B cell (primary cell): Measurements from ENCODE around the gene ZNF618. TPM values are rescaled to one million over a fixed set of nuclear protein-coding genes. Genes with fewer than 3 reads are reported as not detected.

Source experiments
- ATAC-seq: fragments of 200-7000 bp; cut with Tn5 transposase; one replicate; pipeline ENCODE4 v1.10.0; 2021; ENCODE audit warnings: low read depth, mild to moderate bottlenecking, moderate number of reproducible peaks, moderate library complexity
- CTCF ChIA-PET: fragments of 350-600 bp; sonication (Branson Sonifier 250); formaldehyde crosslinking; loops from one replicate; lab custom pipeline; 2021; ENCODE audit warnings: antibody characterized with exemption, inconsistent platforms; lab: Charles Lee
- POLR2A ChIA-PET: fragments of 350-600 bp; sonication (Branson Sonifier 250); formaldehyde crosslinking; loops from one replicate; lab custom pipeline; 2021; ENCODE audit warnings: antibody characterized with exemption; lab: Charles Lee
- DNase-seq: peaks from one replicate; pipeline ENCODE4 v3.0.0; 2013
- H2AFZ ChIP-seq: 2 replicates; pipeline ENCODE4 v1.6.1; 2012; ENCODE audit warnings: mild to moderate bottlenecking, low read depth, low read length; ENCODE audit not compliant: insufficient read depth, poor library complexity, severe bottlenecking
- H3K27ac ChIP-seq, 2 donors: 1 replicate in 1 of 2; 2 replicates in 1 of 2; pipeline ENCODE4 v1.5.1; 2012 to 2013; ENCODE audit warnings: low read length in 2 of 2, mild to moderate bottlenecking in 2 of 2, moderate library complexity in 1 of 2
- H3K27me3 ChIP-seq, 4 experiments: fragments of 200-600 bp in 1 of 4; sonication (generic) in 1 of 4; replicated peaks in 1 of 4; 1 replicate in 2 of 4; 2 replicates in 2 of 4; pipeline versions ENCODE4 v1.6.1 to v1.7.0; 2013 to 2016; ENCODE audit warnings: low read length in 3 of 4, mild to moderate bottlenecking in 2 of 4, mixed read lengths in 1 of 4, moderate library complexity in 1 of 4; ENCODE audit not compliant: insufficient read depth in 4 of 4, control insufficient read depth in 3 of 4; ENCODE audit errors: control extremely low read depth in 1 of 4
- H3K36me3 ChIP-seq, 2 experiments: replicated peaks in 1 of 2; 1 replicate in 1 of 2; 2 replicates in 1 of 2; pipeline versions ENCODE4 v1.6.1 to v1.7.1; 2013; ENCODE audit warnings: low read length in 1 of 2; ENCODE audit not compliant: insufficient read depth in 2 of 2, control insufficient read depth in 1 of 2; ENCODE audit errors: control extremely low read depth in 1 of 2, extremely low read depth in 1 of 2
- H3K4me1 ChIP-seq, 2 donors: fragments of 200-600 bp in 1 of 2; sonication (generic) in 1 of 2; 1 replicate in 1 of 2; 2 replicates in 1 of 2; pipeline versions ENCODE4 v1.5.1 to v1.6.1; 2013 to 2017; ENCODE audit warnings: low read length in 2 of 2; ENCODE audit not compliant: control insufficient read depth in 2 of 2, insufficient read depth in 2 of 2
- H3K4me2 ChIP-seq: replicated peaks from 2 replicates; pipeline ENCODE3; 2012; ENCODE audit warnings: mild to moderate bottlenecking, low read depth, low read length; ENCODE audit not compliant: poor library complexity, severe bottlenecking
- H3K4me3 ChIP-seq, 5 experiments: fragments of 200-600 bp in 1 of 5; sonication (generic) in 1 of 5; 1 replicate in 3 of 5; 2 replicates in 2 of 5; pipeline versions ENCODE4 v1.5.1 to v1.7.0; 2011 to 2016; ENCODE audit warnings: low read length in 4 of 5, mild to moderate bottlenecking in 4 of 5, low read depth in 2 of 5, control low read depth in 1 of 5, moderate library complexity in 1 of 5; ENCODE audit not compliant: insufficient read depth in 1 of 5; ENCODE audit errors: control extremely low read depth in 1 of 5, extremely low read depth in 1 of 5
- H3K79me2 ChIP-seq: fragments of 200-600 bp; sonication (generic); one replicate; pipeline ENCODE4 v1.6.0; 2016; ENCODE audit warnings: low read length; ENCODE audit not compliant: control insufficient read depth, insufficient read depth
- H3K9ac ChIP-seq: fragments of 200-600 bp; sonication (generic); 2 replicates; pipeline ENCODE4 v1.6.1; 2017; ENCODE audit warnings: mild to moderate bottlenecking, low read length, moderate library complexity
- H3K9me3 ChIP-seq, 3 donors: one replicate each; pipeline versions ENCODE4 v1.6.1 to v1.7.1; 2013; ENCODE audit warnings: low read length in 2 of 3; ENCODE audit not compliant: control insufficient read depth in 2 of 3, insufficient read depth in 1 of 3; ENCODE audit errors: control extremely low read depth in 1 of 3
- H4K20me1 ChIP-seq: 2 replicates; pipeline ENCODE4 v1.6.0; 2012; ENCODE audit warnings: mild to moderate bottlenecking, low read length; ENCODE audit not compliant: insufficient read depth, control insufficient read depth, poor library complexity, severe bottlenecking
- H3K27ac Mint-ChIP-seq: one replicate; pipeline ENCODE4 v1.8.0; 2021; ENCODE audit warnings: mixed read lengths
- H3K27me3 Mint-ChIP-seq: one replicate; pipeline ENCODE4 v1.8.0; 2021; ENCODE audit warnings: mixed read lengths
- H3K4me1 Mint-ChIP-seq: one replicate; pipeline ENCODE4 v1.8.0; 2021; ENCODE audit warnings: mixed read lengths
- H3K4me3 Mint-ChIP-seq: one replicate; pipeline ENCODE4 v1.8.0; 2021; ENCODE audit warnings: mixed read lengths
- H3K9me3 Mint-ChIP-seq: one replicate; pipeline ENCODE4 v1.8.0; 2022; ENCODE audit warnings: mixed read lengths; ENCODE audit not compliant: insufficient read depth
- EZH2 ChIP-seq: IDR thresholded peaks from 2 replicates; pipeline ENCODE4 v1.6.1; 2012; ENCODE audit warnings: borderline replicate concordance, low read depth, mild to moderate bottlenecking, moderate library complexity, low read length; ENCODE audit not compliant: insufficient read depth, poor library complexity, severe bottlenecking
- WGBS: methylation state at CpG from one replicate; pipeline ENCODE4 v1.1.5; 2013; ENCODE audit warnings: missing lambda C conversion rate; ENCODE audit not compliant: insufficient coverage; 5-methylcytosine and 5-hydroxymethylcytosine counted together
- intact Hi-C: fragments of 100-400 bp; cut with micrococcal nuclease; formaldehyde crosslinking; loops from one replicate; pipeline ENCODE4 v1.10.0; 2022
- polyA plus RNA-seq: library from polyadenylated mRNA; depleted of rRNA; stranded (reverse); fragments of >200 nt; gene quantifications from 2 replicates; pipeline ENCODE4 v1.2.3, GENCODE V29; 2012
- total RNA-seq, 2 donors: library from RNA; stranded (reverse); fragments of 120-200 nt in 1 of 2; gene quantifications; 1 replicate in 1 of 2; 2 replicates in 1 of 2; pipeline versions ENCODE4 v1.2.3 to v1.2.4, GENCODE V29; 2013 to 2022
- TF ChIP-seq, protein P1 (sequence below): fragments of 200-600 bp; IDR thresholded peaks from one replicate; pipeline ENCODE4 v1.8.0; 2022; ENCODE audit warnings: antibody characterized with exemption, mild to moderate bottlenecking

The ZNF618 gene
- total and polyA plus RNA-seq, 2 donors (not counting 1 experiment from before 2014, with no cell fraction given), result 1.4 to 2.5 TPM

GRCh38 chr9:114027159-114027862 lies 151.2 kb downstream of the ZNF618 start:
- H3K9me3 ChIP-seq, result peaks cover 4 to 7% (median 5%) of the 10 kb centered on the region in 3 donors
- DNase-seq, result no peak
- H3K36me3 ChIP-seq, result no peaks in the 10 kb centered on the region
- no peak for ATAC-seq
- no peaks in the 10 kb centered on the region for H4K20me1 ChIP-seq
- CTCF ChIA-PET, result no interaction called here
- no peak overlapping the region for H3K9ac ChIP-seq
- TF ChIP-seq, protein P1, sequence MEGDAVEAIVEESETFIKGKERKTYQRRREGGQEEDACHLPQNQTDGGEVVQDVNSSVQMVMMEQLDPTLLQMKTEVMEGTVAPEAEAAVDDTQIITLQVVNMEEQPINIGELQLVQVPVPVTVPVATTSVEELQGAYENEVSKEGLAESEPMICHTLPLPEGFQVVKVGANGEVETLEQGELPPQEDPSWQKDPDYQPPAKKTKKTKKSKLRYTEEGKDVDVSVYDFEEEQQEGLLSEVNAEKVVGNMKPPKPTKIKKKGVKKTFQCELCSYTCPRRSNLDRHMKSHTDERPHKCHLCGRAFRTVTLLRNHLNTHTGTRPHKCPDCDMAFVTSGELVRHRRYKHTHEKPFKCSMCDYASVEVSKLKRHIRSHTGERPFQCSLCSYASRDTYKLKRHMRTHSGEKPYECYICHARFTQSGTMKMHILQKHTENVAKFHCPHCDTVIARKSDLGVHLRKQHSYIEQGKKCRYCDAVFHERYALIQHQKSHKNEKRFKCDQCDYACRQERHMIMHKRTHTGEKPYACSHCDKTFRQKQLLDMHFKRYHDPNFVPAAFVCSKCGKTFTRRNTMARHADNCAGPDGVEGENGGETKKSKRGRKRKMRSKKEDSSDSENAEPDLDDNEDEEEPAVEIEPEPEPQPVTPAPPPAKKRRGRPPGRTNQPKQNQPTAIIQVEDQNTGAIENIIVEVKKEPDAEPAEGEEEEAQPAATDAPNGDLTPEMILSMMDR, result no peak
- no peak for TF ChIP-seq EZH2
- H3K27me3 ChIP-seq, result no peaks in the 10 kb centered on the region
- Mint-ChIP-seq H3K4me3 (no peak overlapping the region), H3K27me3 (no peaks in the 10 kb centered on the region), H3K4me1 (no peaks in the 10 kb centered on the region), H3K9me3 (peaks cover 15% of the 10 kb centered on the region), H3K27ac (no peak overlapping the region)
- intact Hi-C loops, result no loop called here
- no peak overlapping the region for H3K4me2 ChIP-seq
- no peak overlapping the region for H2AFZ ChIP-seq
- POLR2A ChIA-PET, result no interaction called here
- no peaks in the 10 kb centered on the region for H3K79me2 ChIP-seq
- H3K4me3 ChIP-seq, result no peak overlapping the region
- WGBS, result 87% methylated on average over 10 of the region's 13 CpGs
- H3K4me1 ChIP-seq, result no peaks in the 10 kb centered on the region
- H3K27ac ChIP-seq, result no peak overlapping the region

- TF ChIP-seq EZH2, result no peak
- TF ChIP-seq, protein P1, result no peak
- 100% methylated on average over 3 of the region's 4 CpGs for whole genome bisulfite sequencing
These were observed 151.9 kb downstream of the ZNF618 start for GRCh38 chr9:114027863-114028465.

More at GRCh38 chr9:114027863-114028465, 151.9 kb downstream of the ZNF618 start:
- Histone ChIP-seq H3K27ac (no peak overlapping the region), H3K79me2 (no peaks in the 10 kb centered on the region), H3K27me3 (no peaks in the 10 kb centered on the region), H3K9me3 (peaks cover 2 to 7% (median 5%) of the 10 kb centered on the region in 3 donors), H3K36me3 (no peaks in the 10 kb centered on the region), H3K4me3 (no peak overlapping the region), H3K9ac (no peak overlapping the region), H3K4me1 (no peaks in the 10 kb centered on the region), H3K4me2 (no peak overlapping the region), H4K20me1 (no peaks in the 10 kb centered on the region), H2AFZ (no peak overlapping the region)
- Mint-ChIP-seq H3K27ac (no peak overlapping the region), H3K4me3 (no peak overlapping the region), H3K9me3 (peaks cover 9% of the 10 kb centered on the region), H3K27me3 (no peaks in the 10 kb centered on the region), H3K4me1 (no peaks in the 10 kb centered on the region)
- ChIA-PET CTCF (no interaction called here), POLR2A (no interaction called here)
- intact Hi-C loops, result no loop called here
- DNase-seq (no peak), ATAC-seq (no peak)
